ENCODE results near the gene RAB33A. TPM values are rescaled to one million over a fixed set of nuclear protein-coding genes. Genes with fewer than 3 reads are reported as not detected.

The RAB33A gene
- total RNA-seq, 1 donor from 2014 or later = 16.7 TPM

DNA sequence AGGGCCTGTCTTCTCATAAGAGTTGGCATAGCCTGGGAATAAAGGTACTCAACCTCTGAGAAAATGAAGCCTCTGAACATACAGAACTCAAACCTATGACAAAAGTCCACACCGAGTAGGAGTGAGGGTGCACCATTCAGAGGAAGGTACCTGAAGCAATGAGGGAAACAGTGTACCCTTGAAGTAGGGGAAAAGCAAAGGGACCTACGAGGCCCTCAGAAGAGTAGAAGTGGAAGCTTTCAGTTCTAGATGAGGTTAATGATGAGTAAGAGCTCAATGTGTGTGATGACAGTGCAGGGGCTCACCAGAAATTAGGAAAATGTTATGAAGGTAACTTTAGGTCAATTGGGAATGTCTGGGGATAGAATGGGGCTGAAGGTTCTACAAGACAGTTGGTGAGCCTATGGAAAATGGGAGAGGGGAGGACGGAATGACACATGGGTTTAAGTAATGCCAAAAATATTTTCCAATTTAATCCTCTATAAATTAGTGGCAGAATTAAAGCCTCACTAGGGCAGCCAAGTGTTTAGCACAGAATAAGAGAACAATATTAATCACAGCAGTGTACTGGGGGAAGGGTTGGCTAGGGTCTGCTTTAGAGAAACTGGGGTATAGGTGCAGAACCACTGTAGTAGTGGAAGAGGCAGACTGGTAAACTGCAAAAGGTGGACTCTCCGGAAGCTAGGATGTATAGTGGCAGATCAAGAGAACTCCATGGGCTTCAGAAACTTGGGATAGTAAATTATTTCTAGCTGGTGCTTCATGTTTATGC lies 39.8 kb downstream of the RAB33A start:
- no peak for DNase-seq (ENCODE audit: low spot score)
- Mint-ChIP-seq H3K27me3 (ENCODE audit: low read depth) (no peaks in the 10 kb centered on the region), H3K4me3 (ENCODE audit: unreplicated experiment) (no peak overlapping the region), H3K27ac (ENCODE audit: unreplicated experiment) (no peak overlapping the region), H3K9me3 (ENCODE audit: low read depth) (no peaks in the 10 kb centered on the region), H3K4me1 (ENCODE audit: low read depth) (no peaks in the 10 kb centered on the region), H3K36me3 (ENCODE audit: low read depth) (peaks cover 12% of the 10 kb centered on the region)
- no peak for TF ChIP-seq CTCF (IDR thresholded peaks at IDR 0.05)

GRCh38 chrX:130212371-130212770 lies 40.6 kb downstream of the RAB33A start:
- Mint-ChIP-seq H3K27me3 (ENCODE audit: low read depth) (no peaks in the 10 kb centered on the region), H3K4me1 (ENCODE audit: low read depth) (no peaks in the 10 kb centered on the region), H3K27ac (ENCODE audit: unreplicated experiment) (no peak overlapping the region), H3K9me3 (ENCODE audit: low read depth) (no peaks in the 10 kb centered on the region), H3K4me3 (ENCODE audit: unreplicated experiment) (no peak overlapping the region), H3K36me3 (ENCODE audit: low read depth) (peaks cover 13% of the 10 kb centered on the region)
- no peak for TF ChIP-seq CTCF (IDR thresholded peaks at IDR 0.05)
- no peak for DNase-seq (ENCODE audit: low spot score)

- Mint-ChIP-seq H3K27ac (ENCODE audit: unreplicated experiment) (no peak overlapping the region), H3K9me3 (ENCODE audit: low read depth) (no peaks in the 10 kb centered on the region), H3K36me3 (ENCODE audit: low read depth) (peaks cover 11% of the 10 kb centered on the region), H3K4me1 (ENCODE audit: low read depth) (no peaks in the 10 kb centered on the region), H3K27me3 (ENCODE audit: low read depth) (no peaks in the 10 kb centered on the region), H3K4me3 (ENCODE audit: unreplicated experiment) (no peak overlapping the region)
- no peak for DNase-seq (ENCODE audit: low spot score)
- TF ChIP-seq CTCF (IDR thresholded peaks at IDR 0.05) = no peak
These were observed 41.6 kb downstream of the RAB33A start for GRCh38 chrX:130213376-130213775.

DNA sequence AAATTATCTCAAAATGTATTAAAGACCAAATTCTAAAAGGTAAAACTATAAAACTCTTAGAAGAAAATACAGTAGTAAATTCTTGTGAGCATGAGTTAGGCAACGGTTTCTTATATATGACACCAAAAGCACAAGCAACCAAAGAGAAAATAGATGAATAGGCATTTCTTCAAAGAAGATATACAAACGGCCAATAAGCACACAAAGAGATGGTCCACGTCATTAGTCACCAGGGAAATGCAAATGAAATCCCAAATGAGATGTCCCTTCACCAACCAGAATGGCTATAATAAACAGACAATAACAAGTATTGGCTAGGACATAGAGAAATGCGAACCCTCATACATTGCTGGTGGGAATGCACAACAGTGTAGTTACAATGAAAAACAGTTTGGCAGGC lies 44.6 kb downstream of the RAB33A start:
- no peak for TF ChIP-seq CTCF (IDR thresholded peaks at IDR 0.05)
- Mint-ChIP-seq H3K36me3 (ENCODE audit: low read depth) (peaks cover 9% of the 10 kb centered on the region), H3K4me1 (ENCODE audit: low read depth) (no peaks in the 10 kb centered on the region), H3K27ac (ENCODE audit: unreplicated experiment) (no peak overlapping the region), H3K4me3 (ENCODE audit: unreplicated experiment) (no peak overlapping the region), H3K9me3 (ENCODE audit: low read depth) (no peaks in the 10 kb centered on the region), H3K27me3 (ENCODE audit: low read depth) (no peaks in the 10 kb centered on the region)
- DNase-seq (ENCODE audit: low spot score) = no peak

DNA sequence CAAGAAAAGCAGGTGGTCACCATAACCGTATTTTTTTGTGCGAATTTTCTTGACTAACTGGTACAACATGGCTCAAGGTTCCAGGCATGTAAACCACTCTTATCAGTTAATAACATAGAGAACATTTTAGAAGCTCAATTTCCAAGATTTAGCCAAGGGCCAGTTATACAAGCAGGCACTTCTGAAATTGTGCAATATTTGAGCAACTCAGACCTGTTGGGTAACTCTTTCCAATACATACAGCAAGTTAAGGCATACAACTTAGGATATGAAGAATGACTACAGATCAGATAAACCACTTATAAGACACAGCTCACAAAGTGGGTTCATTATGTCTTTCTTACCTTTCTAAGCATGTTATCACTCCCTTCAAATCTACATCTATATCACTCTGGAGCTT lies 53.0 kb downstream of the RAB33A start:
- TF ChIP-seq CTCF (IDR thresholded peaks at IDR 0.05) = no peak
- DNase-seq (ENCODE audit: low spot score) = no peak

More for the DNA sequence above, 53.0 kb downstream of the RAB33A start:
- no peaks in the 10 kb centered on the region for H3K9me3 Mint-ChIP-seq (ENCODE audit: low read depth)
- H3K27ac Mint-ChIP-seq (ENCODE audit: unreplicated experiment) = no peak overlapping the region
- H3K4me3 Mint-ChIP-seq (ENCODE audit: unreplicated experiment) = no peak overlapping the region
- H3K4me1 Mint-ChIP-seq (ENCODE audit: low read depth) = no peaks in the 10 kb centered on the region
- H3K36me3 Mint-ChIP-seq (ENCODE audit: low read depth) = peaks cover 9% of the 10 kb centered on the region
- no peaks in the 10 kb centered on the region for H3K27me3 Mint-ChIP-seq (ENCODE audit: low read depth)
